ENCODE results near the gene CXCL11.

Gene CXCL11

GRCh38 chr4:75997946-75998345 is 37.9 kb downstream of the CXCL11 start:
- Histone ChIP-seq H3K4me1 (ENCODE audit: insufficient read depth, low read length) (no peaks in the 10 kb centered on the region), H3K9ac (ENCODE audit: low read length) (no peak overlapping the region), H3K4me3 (ENCODE audit: low read depth in 1 of 2, low read length in 2 of 2) (no peak overlapping the region), H3K9me3 (ENCODE audit: low read length) (no peaks in the 10 kb centered on the region), H3K27ac (ENCODE audit: low read depth, low read length) (no peak overlapping the region), H3K36me3 (ENCODE audit: insufficient read depth, low read length) (no peaks in the 10 kb centered on the region), H3K27me3 (ENCODE audit: control insufficient read depth in 1 of 2, insufficient read depth in 2 of 2, low read length in 2 of 2) (no peaks in the 10 kb centered on the region)

- Histone ChIP-seq H3K36me3 (ENCODE audit: insufficient read depth, low read length) (no peaks in the 10 kb centered on the region), H3K27me3 (ENCODE audit: control insufficient read depth in 1 of 2, insufficient read depth in 2 of 2, low read length in 2 of 2) (no peaks in the 10 kb centered on the region), H3K27ac (ENCODE audit: low read depth, low read length) (no peak overlapping the region), H3K9me3 (ENCODE audit: low read length) (no peaks in the 10 kb centered on the region), H3K9ac (ENCODE audit: low read length) (no peak overlapping the region), H3K4me3 (ENCODE audit: low read depth in 1 of 2, low read length in 2 of 2) (no peak overlapping the region), H3K4me1 (ENCODE audit: insufficient read depth, low read length) (no peaks in the 10 kb centered on the region)
These were observed 38.8 kb downstream of the CXCL11 start for GRCh38 chr4:75997081-75997480.

- no peaks in the 10 kb centered on the region for H3K9me3 ChIP-seq (ENCODE audit: low read length)
- no peak overlapping the region for H3K27ac ChIP-seq (ENCODE audit: low read depth, low read length)
- no peak overlapping the region for H3K9ac ChIP-seq (ENCODE audit: low read length)
- no peaks in the 10 kb centered on the region for H3K4me1 ChIP-seq (ENCODE audit: insufficient read depth, low read length)
- H3K27me3 ChIP-seq (ENCODE audit: control insufficient read depth in 1 of 2, insufficient read depth in 2 of 2, low read length in 2 of 2) = no peaks in the 10 kb centered on the region
- no peak overlapping the region for H3K4me3 ChIP-seq (ENCODE audit: low read depth in 1 of 2, low read length in 2 of 2)
- no peaks in the 10 kb centered on the region for H3K36me3 ChIP-seq (ENCODE audit: insufficient read depth, low read length)
These were observed 40.1 kb downstream of the CXCL11 start for GRCh38 chr4:75995727-75996126.

GRCh38 chr4:75992462-75992861 is 43.4 kb downstream of the CXCL11 start:
- no peak overlapping the region for H3K9ac ChIP-seq (ENCODE audit: low read length)
- no peaks in the 10 kb centered on the region for H3K27me3 ChIP-seq (ENCODE audit: control insufficient read depth in 1 of 2, insufficient read depth in 2 of 2, low read length in 2 of 2)
- no peaks in the 10 kb centered on the region for H3K9me3 ChIP-seq (ENCODE audit: low read length)
- peaks cover 19% of the 10 kb centered on the region for H3K4me1 ChIP-seq (ENCODE audit: insufficient read depth, low read length)
- H3K36me3 ChIP-seq (ENCODE audit: insufficient read depth, low read length) = no peaks in the 10 kb centered on the region
- no peak overlapping the region for H3K27ac ChIP-seq (ENCODE audit: low read depth, low read length)
- H3K4me3 ChIP-seq (ENCODE audit: low read depth in 1 of 2, low read length in 2 of 2) = no peak overlapping the region

GRCh38 chr4:75989846-75990528 is 45.9 kb downstream of the CXCL11 start:
- Histone ChIP-seq H3K9ac (ENCODE audit: low read length) (peak overlapping the region; percentile 87), H3K9me3 (ENCODE audit: low read length) (no peaks in the 10 kb centered on the region), H3K27ac (ENCODE audit: low read depth, low read length) (peak overlapping the region; percentile 36), H3K27me3 (ENCODE audit: control insufficient read depth in 1 of 2, insufficient read depth in 2 of 2, low read length in 2 of 2) (no peaks in the 10 kb centered on the region), H3K36me3 (ENCODE audit: insufficient read depth, low read length) (no peaks in the 10 kb centered on the region), H3K4me3 (ENCODE audit: low read depth in 1 of 2, low read length in 2 of 2) (peak overlapping the region; percentile 89 to 93), H3K4me1 (ENCODE audit: insufficient read depth, low read length) (peaks cover 19% of the 10 kb centered on the region)

GRCh38 chr4:75985116-75985515 is 50.8 kb downstream of the CXCL11 start:
- no peak overlapping the region for H3K9ac ChIP-seq (ENCODE audit: low read length)

More at GRCh38 chr4:75985116-75985515, 50.8 kb downstream of the CXCL11 start:
- Histone ChIP-seq H3K9me3 (ENCODE audit: low read length) (no peaks in the 10 kb centered on the region), H3K36me3 (ENCODE audit: insufficient read depth, low read length) (peaks cover 15% of the 10 kb centered on the region), H3K4me1 (ENCODE audit: insufficient read depth, low read length) (peaks cover 19% of the 10 kb centered on the region), H3K27me3 (ENCODE audit: control insufficient read depth in 1 of 2, insufficient read depth in 2 of 2, low read length in 2 of 2) (no peaks in the 10 kb centered on the region), H3K27ac (ENCODE audit: low read depth, low read length) (no peak overlapping the region), H3K4me3 (ENCODE audit: low read depth in 1 of 2, low read length in 2 of 2) (no peak overlapping the region)

Data from muscle layer of colon (tissue), 2 donors.